Activated T-cell treated with anti-CD3 and anti-CD28 coated beads, Interleukin-2, amount 50 U/mL, for 48 hours (primary cell): ENCODE data around the gene TAS2R50.

Source experiments
- DNase-seq, 2 experiments: peaks; one replicate each; pipeline ENCODE4 v3.0.0-alpha.2; 2020

Gene TAS2R50

DNA sequence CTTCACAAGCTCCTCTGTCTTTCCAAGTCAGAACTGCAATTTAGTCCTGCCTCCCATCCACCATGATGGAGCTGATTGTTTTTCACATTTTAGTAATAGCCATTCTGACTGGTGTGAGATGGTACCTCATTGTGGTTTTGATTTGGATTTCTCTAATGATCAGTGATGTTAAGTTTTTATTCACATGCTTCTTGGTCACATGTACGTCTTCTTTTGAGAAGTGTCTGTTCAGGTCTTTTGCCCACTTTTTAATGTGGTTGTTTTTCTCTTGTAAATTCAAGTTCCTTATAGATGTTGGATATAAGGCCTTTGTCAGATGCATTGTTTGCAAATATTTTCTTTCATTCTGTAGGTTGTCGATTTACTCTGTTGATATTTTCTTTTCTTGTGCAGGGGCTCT is 43.5 kb downstream of the TAS2R50 start:
- DNase-seq, result no peak

DNA sequence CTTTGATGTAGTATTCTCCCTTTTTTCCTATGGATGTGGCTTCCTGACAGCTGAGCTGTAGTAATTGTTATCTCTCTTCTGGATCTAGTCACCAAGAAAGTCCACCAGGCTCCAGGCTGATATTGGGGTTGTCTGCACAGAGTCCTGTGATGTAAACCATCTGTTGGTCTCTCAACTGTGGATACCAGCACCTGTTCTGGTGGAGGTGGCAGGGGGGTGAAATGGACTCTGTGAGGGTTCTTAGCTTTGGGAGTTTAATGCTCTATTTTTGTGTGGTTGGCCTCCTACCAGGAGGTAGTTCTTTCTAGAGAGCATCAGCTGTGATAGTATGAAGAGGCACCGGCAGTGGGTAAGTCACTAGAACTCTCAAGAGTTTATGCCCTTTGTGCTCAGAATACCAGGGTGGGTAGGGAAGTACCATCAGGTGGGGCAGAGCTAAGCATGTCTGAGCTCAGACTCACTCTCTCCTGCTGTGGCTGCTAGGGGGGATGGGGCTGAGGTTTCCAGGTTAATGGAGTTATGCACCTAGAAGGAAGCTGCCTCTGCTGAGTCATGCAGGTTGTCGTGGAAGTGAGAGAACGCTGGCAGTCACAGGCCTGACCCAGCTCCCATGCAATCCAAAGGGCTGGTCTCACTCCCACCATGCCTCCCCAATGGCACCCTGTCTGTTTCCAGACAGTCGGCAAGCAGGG is 44.6 kb downstream of the TAS2R50 start:
- DNase-seq, result no peak

DNA sequence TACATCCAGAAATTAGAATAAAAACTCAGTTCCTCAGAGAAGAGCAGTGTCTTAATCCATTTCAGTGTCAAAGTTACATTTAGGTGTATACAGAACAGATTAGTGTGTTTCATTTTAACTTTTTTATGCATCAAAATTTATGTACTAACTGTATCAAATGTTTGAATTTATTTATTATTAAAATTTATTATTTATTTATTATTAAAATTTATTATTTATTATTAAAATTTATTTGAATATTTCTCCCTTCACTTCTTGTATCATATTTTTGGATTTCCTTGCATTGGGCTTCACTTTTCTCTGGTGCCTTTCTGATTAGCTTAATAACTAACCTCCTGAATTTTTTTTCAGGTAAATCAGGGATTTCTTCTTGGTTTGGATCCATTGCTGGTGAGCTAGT is 45.3 kb downstream of the TAS2R50 start:
- DNase-seq, result no peak

GRCh38 chr12:10940389-10940788 is 46.3 kb downstream of the TAS2R50 start:
- DNase-seq, result no peak

DNA sequence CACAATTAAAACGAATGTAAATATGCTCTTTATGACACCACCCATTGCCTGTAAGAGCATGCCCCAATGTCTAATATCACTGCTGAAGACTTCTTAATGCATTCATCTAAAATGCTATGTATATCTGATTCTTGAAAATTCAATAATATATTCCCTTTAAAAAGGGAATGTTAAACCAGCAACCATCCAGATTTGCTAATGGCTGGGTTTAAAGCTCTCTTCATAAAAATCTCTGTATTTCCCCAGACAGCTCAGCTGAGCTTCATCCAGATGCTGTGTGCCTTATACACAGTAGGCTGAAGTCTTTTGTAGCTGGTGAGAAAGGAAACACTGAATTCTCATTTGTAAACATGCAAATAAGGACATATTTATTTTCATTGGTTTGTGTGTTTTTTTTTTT is 47.5 kb downstream of the TAS2R50 start, which contains the start of gene TAS2R14:
Gene TAS2R14 (minus strand): TSS at position 101 of the 400 bp plus-strand sequence. CDS start 56 bp downstream, at position 45.
- no peak for DNase-seq

DNA sequence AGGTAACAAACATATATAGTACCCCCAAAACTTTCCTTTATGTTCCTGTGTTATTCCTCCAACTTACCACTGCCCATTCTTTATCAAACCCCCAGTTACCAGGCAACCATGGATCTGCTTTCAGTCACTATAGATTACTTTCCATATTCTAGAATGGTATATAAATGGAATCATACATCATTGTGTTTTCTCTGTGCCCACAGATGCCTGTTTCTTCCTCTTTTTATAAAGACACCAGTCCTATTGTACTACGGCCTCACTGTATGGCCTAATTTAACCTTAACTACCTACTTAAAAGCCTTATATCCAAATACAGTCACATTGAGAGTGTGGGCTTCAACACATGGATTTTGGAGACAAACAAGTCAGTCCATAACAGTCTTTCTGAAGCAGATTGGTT is 50.2 kb downstream of the TAS2R50 start:
- no peak for DNase-seq
